Gastroesophageal sphincter (tissue), 3 donors: Measurements from ENCODE around the gene FAM163A.

Experiments used
- EP300 ChIP-seq: sonication (generic); formaldehyde crosslinking; IDR thresholded peaks from one replicate; pipeline ENCODE4 v1.6.1; 2017; ENCODE audit warnings: antibody characterized with exemption, mild to moderate bottlenecking
- POLR2A ChIP-seq, 2 donors: fragments of 450-650 bp; IDR thresholded peaks; one replicate each; pipeline ENCODE4 v1.6.1; 2017; ENCODE audit warnings: antibody characterized with exemption in 2 of 2, mild to moderate bottlenecking in 2 of 2, moderate library complexity in 1 of 2
- POLR2AphosphoS5 ChIP-seq: sonication (generic); formaldehyde crosslinking; IDR thresholded peaks from one replicate; pipeline ENCODE4 v1.6.1; 2017; ENCODE audit warnings: antibody characterized with exemption
- TF ChIP-seq, protein P1 (sequence below), 4 experiments: fragments of 200-600 bp in 2 of 4; fragments of 450-650 bp in 2 of 4; sonication (generic) in 1 of 4; IDR thresholded peaks; one replicate each; pipeline ENCODE4 v1.5.1; 2017 to 2019; ENCODE audit warnings: antibody characterized with exemption in 4 of 4, mild to moderate bottlenecking in 2 of 4, moderate library complexity in 2 of 4

DNA sequence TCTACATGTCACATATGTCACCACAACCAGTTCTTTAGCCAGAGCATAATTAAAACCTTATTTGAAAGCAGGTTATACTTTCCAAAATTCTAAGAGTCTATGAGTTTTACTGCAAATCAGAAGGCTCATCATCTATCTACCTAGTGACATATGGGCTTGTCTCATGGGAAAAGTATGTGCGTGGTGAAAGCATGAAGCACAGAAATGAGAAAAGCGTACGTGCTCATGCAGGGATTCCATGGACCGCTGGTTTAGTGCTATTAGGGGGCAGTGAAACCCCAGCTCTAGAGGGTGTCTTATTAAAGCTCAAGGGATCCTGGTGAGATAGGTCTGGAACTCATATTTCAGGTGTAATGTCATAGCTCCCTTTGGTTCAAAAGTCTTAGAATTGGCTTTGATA is 50.2 kb downstream of the FAM163A start:
- TF ChIP-seq, protein P1, sequence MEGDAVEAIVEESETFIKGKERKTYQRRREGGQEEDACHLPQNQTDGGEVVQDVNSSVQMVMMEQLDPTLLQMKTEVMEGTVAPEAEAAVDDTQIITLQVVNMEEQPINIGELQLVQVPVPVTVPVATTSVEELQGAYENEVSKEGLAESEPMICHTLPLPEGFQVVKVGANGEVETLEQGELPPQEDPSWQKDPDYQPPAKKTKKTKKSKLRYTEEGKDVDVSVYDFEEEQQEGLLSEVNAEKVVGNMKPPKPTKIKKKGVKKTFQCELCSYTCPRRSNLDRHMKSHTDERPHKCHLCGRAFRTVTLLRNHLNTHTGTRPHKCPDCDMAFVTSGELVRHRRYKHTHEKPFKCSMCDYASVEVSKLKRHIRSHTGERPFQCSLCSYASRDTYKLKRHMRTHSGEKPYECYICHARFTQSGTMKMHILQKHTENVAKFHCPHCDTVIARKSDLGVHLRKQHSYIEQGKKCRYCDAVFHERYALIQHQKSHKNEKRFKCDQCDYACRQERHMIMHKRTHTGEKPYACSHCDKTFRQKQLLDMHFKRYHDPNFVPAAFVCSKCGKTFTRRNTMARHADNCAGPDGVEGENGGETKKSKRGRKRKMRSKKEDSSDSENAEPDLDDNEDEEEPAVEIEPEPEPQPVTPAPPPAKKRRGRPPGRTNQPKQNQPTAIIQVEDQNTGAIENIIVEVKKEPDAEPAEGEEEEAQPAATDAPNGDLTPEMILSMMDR (IDR thresholded peaks at IDR 0.05) = no peak
- TF ChIP-seq EP300 (no peak), POLR2AphosphoS5 (no peak), POLR2A (IDR thresholded peaks at IDR 0.05) (no peak)
